Fibroblast of lung (primary cell): ENCODE measurements around the gene CXCR1.

Source experiments
- EZH2 ChIP-seq: IDR thresholded peaks from 2 replicates; pipeline ENCODE4 v1.5.1; 2012; ENCODE audit warnings: low read length, control low read depth, mild to moderate bottlenecking; ENCODE audit errors: missing control alignments
- TF ChIP-seq, protein P1 (sequence below), 2 donors: IDR thresholded peaks in 1 of 2; conservative IDR thresholded peaks in 1 of 2; 1 replicate in 1 of 2; 2 replicates in 1 of 2; pipeline ENCODE4 v1.5.1; 2011 to 2012; ENCODE audit warnings: low read length in 2 of 2, control low read depth in 1 of 2, inconsistent platforms in 1 of 2, low read depth in 1 of 2, mild to moderate bottlenecking in 1 of 2

DNA sequence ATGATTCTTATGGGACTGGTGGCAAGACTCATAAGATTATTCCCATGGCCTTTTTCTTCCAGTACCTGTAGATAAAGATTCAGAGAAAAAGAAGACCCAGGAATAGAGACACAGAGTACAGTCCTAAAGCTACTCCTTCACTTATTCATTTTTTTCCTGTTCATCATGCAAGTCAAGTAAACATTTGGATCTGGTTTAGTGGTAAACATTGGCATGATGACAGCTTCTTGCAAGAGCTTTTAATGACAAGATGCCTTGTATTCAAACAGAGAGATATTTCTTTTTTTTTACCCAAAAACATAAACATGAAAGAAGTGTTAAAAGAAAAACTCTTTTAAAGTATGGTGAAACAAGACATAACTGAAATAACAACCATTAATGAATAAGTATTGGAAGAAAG lies 20.7 kb downstream of the CXCR1 start:
- TF ChIP-seq, protein P1, sequence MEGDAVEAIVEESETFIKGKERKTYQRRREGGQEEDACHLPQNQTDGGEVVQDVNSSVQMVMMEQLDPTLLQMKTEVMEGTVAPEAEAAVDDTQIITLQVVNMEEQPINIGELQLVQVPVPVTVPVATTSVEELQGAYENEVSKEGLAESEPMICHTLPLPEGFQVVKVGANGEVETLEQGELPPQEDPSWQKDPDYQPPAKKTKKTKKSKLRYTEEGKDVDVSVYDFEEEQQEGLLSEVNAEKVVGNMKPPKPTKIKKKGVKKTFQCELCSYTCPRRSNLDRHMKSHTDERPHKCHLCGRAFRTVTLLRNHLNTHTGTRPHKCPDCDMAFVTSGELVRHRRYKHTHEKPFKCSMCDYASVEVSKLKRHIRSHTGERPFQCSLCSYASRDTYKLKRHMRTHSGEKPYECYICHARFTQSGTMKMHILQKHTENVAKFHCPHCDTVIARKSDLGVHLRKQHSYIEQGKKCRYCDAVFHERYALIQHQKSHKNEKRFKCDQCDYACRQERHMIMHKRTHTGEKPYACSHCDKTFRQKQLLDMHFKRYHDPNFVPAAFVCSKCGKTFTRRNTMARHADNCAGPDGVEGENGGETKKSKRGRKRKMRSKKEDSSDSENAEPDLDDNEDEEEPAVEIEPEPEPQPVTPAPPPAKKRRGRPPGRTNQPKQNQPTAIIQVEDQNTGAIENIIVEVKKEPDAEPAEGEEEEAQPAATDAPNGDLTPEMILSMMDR (conservative IDR thresholded peaks at IDR 0.05 in 1 of 2, IDR thresholded peaks at IDR 0.05 in 1 of 2; ENCODE audit: low read depth in 1 of 2, low read length in 2 of 2): no peak
- no peak for TF ChIP-seq EZH2
